GM21360 (cell line): ENCODE results near the gene MYO1D.
"Not testable (repeated sequence)": the region's sequence is repeated elsewhere in the genome, so short reads cannot be mapped to it uniquely, and the experiment has no call there.

Experiments
- ATAC-seq: cut with Tn5 transposase; IDR thresholded peaks from one replicate; pipeline ENCODE4 v1.9.1; 2021; ENCODE audit warnings: mild to moderate bottlenecking, moderate library complexity; ENCODE audit not compliant: unreplicated experiment

Gene MYO1D

GRCh38 chr17:32693194-32693897 lies 183.6 kb downstream of the MYO1D start:
- ATAC-seq = no peak

GRCh38 chr17:32692179-32692578 lies 184.7 kb downstream of the MYO1D start:
- no peak for ATAC-seq

GRCh38 chr17:32689348-32689747 lies 187.6 kb downstream of the MYO1D start:
- ATAC-seq = no peak

- ATAC-seq = no peak
Observed at GRCh38 chr17:32688221-32688620, 188.7 kb downstream of the MYO1D start.

GRCh38 chr17:32684087-32684958 lies 192.6 kb downstream of the MYO1D start:
- ATAC-seq = no peak

- ATAC-seq = no peak
Observed at GRCh38 chr17:32673964-32674363, 203.0 kb downstream of the MYO1D start.

GRCh38 chr17:32672711-32673110 lies 204.2 kb downstream of the MYO1D start:
- ATAC-seq = no peak

- no peak for ATAC-seq
Observed at GRCh38 chr17:32671896-32672295, 205.0 kb downstream of the MYO1D start.

- ATAC-seq = no peak
Observed at GRCh38 chr17:32664936-32665583, 211.9 kb downstream of the MYO1D start.

- no peak for ATAC-seq
Observed at GRCh38 chr17:32660496-32660985, 216.4 kb downstream of the MYO1D start.

- ATAC-seq = no peak
Observed at GRCh38 chr17:32659419-32659842, 217.5 kb downstream of the MYO1D start.

- no peak for ATAC-seq
Observed at GRCh38 chr17:32658470-32659418, 218.2 kb downstream of the MYO1D start.

GRCh38 chr17:32656886-32657285 lies 220.0 kb downstream of the MYO1D start:
- ATAC-seq = no peak

- ATAC-seq = no peak
Observed at GRCh38 chr17:32654324-32654723, 222.6 kb downstream of the MYO1D start.

GRCh38 chr17:32651084-32651483 lies 225.8 kb downstream of the MYO1D start:
- no peak for ATAC-seq

- ATAC-seq = no peak
Observed at GRCh38 chr17:32648450-32648849, 228.5 kb downstream of the MYO1D start.

GRCh38 chr17:32646941-32647340 lies 230.0 kb downstream of the MYO1D start:
- ATAC-seq = no peak

- ATAC-seq = not testable (repeated sequence)
Observed at GRCh38 chr17:32641514-32641913, 235.4 kb downstream of the MYO1D start.

- ATAC-seq = no peak
Observed at GRCh38 chr17:32636598-32637218, 240.2 kb downstream of the MYO1D start.

- no peak for ATAC-seq
Observed at GRCh38 chr17:32634167-32634566, 242.8 kb downstream of the MYO1D start.
